Peyer's patch (tissue), 4 donors: ENCODE results near the gene CLK1. TPM values are rescaled to one million over a fixed set of nuclear protein-coding genes. Genes with fewer than 3 reads are reported as not detected.
A peak's percentile ranks its signal among the peaks of the same experiment; 100 is the strongest.

Experiments
- DNase-seq, 3 donors: peaks; one replicate each; pipeline ENCODE4 v3.0.0-alpha.2; 2017 to 2019
- H3K27ac ChIP-seq, 4 donors: fragments of 200-600 bp; sonication (generic); one replicate each; pipeline ENCODE4 v1.5.1; 2016 to 2019
- H3K27me3 ChIP-seq, 2 donors: fragments of 200-600 bp; sonication (generic); one replicate each; pipeline ENCODE4 v1.5.1; 2019
- H3K36me3 ChIP-seq, 3 donors: fragments of 200-600 bp; sonication (generic); one replicate each; pipeline ENCODE4 v1.5.1; 2016 to 2019
- H3K4me1 ChIP-seq, 4 donors: fragments of 200-600 bp; sonication (generic); one replicate each; pipeline ENCODE4 v1.5.1; 2016 to 2019
- H3K4me3 ChIP-seq, 4 donors: fragments of 200-600 bp; sonication (generic); 1 replicate in 3 of 4; 2 replicates in 1 of 4; pipeline ENCODE4 v1.5.1; 2016 to 2019; ENCODE audit warnings: mild to moderate bottlenecking in 1 of 4
- H3K9me3 ChIP-seq, 4 donors: fragments of 200-600 bp; sonication (generic); one replicate each; pipeline ENCODE4 v1.5.1; 2016 to 2019; ENCODE audit warnings: mild to moderate bottlenecking in 1 of 4
- CTCF ChIP-seq, 6 experiments: fragments of 450-650 bp in 4 of 6; fragments of 200-600 bp in 2 of 6; sonication (generic) in 1 of 6; IDR thresholded peaks; one replicate each; pipeline ENCODE4 v1.5.1; 2017 to 2019; ENCODE audit warnings: antibody characterized with exemption in 6 of 6, mild to moderate bottlenecking in 3 of 6, moderate library complexity in 1 of 6
- POLR2A ChIP-seq, 2 donors: fragments of 450-650 bp; IDR thresholded peaks; one replicate each; pipeline ENCODE4 v1.5.1; 2017; ENCODE audit warnings: antibody characterized with exemption in 2 of 2, mild to moderate bottlenecking in 2 of 2, moderate library complexity in 2 of 2
- small RNA-seq, 2 donors: library from RNA; depleted of rRNA; stranded (forward); fragments of <200 nt; gene quantifications; one replicate each; pipeline ENCODE3, GENCODE V24; 2016
- total RNA-seq, 4 donors: library from RNA; depleted of rRNA; stranded (reverse); fragments of >200 nt; gene quantifications; one replicate each; pipeline ENCODE4 v1.1.0, GENCODE V29; 2016

Gene CLK1
- total RNA-seq, 4 donors from 2014 or later, result 119 to 173 (median 144) TPM

- H3K27me3 ChIP-seq, result no peaks in the 10 kb centered on the region
- peaks cover 0 to 32% (median 8%) of the 10 kb centered on the region in 4 donors for H3K4me1 ChIP-seq
- H3K9me3 ChIP-seq, result no peaks in the 10 kb centered on the region
- DNase-seq, result no peak
- peak overlapping the region in 3 of 4 donors; percentile 94 to 99 (median 99) for H3K27ac ChIP-seq
- no peak overlapping the region for H3K4me3 ChIP-seq
- H3K36me3 ChIP-seq, result peaks cover 0 to 8% (median 0%) of the 10 kb centered on the region in 3 donors
- TF ChIP-seq POLR2A (IDR thresholded peaks at IDR 0.05), result no peak
- no peak for TF ChIP-seq CTCF (IDR thresholded peaks at IDR 0.05)
These were observed 54.8 kb downstream of the CLK1 start for GRCh38 chr2:200809506-200810251.

Small RNA genes lying within 50 kb of the gene (small RNA-seq; reads per million reads assigned to genes)
- gene RF00019 (0 reads per million in 2 donors), gene RNA5SP115 (0 reads per million in 2 donors), gene RNU6-312P (0 reads per million in 2 donors), gene RNU6-31P (0 reads per million in 2 donors), gene RNU6-762P (0 reads per million in 2 donors)

Other genes with a start within 250 kb of the CLK1 start
- 100 to 1,000 TPM; 122 to 236 (median 133) TPM for gene BZW1, start 52.7 kb downstream of the CLK1 start, total RNA-seq
- 10 to 100 TPM; 10.5 to 26.4 (median 19.5) TPM for gene PPIL3, start 24.4 kb upstream of the CLK1 start, total RNA-seq
- 10 to 100 TPM in 3 of 4 donors, 1 to 10 TPM in 1; 7.4 to 27.5 (median 18.0) TPM for gene NIF3L1, start 24.7 kb upstream of the CLK1 start, total RNA-seq
- 10 to 100 TPM; 23.8 to 51.2 (median 28.7) TPM for gene ORC2, start 99.0 kb upstream of the CLK1 start, total RNA-seq
- gene HYCC2, start 207.0 kb upstream of the CLK1 start, total RNA-seq, result 10 to 100 TPM; 17.3 to 31.9 (median 29.0) TPM
- 10 to 100 TPM; 45.7 to 96.2 (median 75.1) TPM for gene NDUFB3, start 207.3 kb upstream of the CLK1 start, total RNA-seq